ENCODE data around the gene EMILIN1.

Gene EMILIN1

DNA sequence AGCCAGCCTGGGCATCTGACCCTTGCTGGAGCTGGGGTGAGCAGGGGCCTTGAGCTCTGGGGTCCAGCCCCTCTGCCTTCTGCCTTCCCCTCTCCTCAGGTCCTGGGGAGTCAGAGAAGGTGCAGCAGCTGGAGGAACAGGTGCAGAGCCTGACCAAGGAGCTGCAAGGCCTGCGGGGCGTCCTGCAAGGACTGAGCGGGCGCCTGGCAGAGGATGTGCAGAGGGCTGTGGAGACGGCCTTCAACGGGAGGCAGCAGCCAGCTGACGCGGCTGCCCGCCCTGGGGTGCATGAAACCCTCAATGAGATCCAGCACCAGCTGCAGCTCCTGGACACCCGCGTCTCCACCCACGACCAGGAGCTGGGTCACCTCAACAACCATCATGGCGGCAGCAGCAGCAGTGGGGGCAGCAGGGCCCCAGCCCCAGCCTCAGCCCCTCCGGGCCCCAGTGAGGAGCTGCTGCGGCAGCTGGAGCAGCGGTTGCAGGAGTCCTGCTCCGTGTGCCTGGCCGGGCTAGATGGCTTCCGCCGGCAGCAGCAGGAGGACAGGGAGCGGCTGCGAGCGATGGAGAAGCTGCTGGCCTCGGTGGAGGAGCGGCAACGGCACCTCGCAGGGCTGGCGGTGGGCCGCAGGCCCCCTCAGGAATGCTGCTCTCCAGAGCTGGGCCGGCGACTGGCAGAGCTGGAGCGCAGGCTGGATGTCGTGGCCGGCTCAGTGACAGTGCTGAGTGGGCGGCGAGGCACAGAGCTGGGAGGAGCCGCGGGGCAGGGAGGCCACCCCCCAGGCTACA is 3.8 kb downstream of the EMILIN1 start:
- DNase-seq: no peak

DNA sequence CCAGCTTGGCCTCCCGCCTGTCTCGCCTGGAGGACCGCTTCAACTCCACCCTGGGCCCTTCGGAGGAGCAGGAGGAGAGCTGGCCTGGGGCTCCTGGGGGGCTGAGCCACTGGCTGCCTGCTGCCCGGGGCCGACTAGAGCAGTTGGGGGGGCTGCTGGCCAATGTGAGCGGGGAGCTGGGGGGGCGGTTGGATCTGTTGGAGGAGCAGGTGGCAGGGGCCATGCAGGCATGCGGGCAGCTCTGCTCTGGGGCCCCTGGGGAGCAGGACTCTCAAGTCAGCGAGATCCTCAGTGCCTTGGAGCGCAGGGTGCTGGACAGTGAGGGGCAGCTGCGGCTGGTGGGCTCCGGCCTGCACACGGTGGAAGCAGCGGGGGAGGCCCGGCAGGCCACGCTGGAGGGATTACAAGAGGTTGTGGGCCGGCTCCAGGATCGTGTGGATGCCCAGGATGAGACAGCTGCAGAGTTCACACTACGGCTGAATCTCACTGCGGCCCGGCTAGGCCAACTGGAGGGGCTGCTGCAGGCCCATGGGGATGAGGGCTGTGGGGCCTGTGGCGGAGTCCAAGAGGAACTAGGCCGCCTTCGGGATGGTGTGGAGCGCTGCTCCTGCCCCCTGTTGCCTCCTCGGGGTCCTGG is 4.5 kb downstream of the EMILIN1 start:
- DNase-seq: no peak

DNA sequence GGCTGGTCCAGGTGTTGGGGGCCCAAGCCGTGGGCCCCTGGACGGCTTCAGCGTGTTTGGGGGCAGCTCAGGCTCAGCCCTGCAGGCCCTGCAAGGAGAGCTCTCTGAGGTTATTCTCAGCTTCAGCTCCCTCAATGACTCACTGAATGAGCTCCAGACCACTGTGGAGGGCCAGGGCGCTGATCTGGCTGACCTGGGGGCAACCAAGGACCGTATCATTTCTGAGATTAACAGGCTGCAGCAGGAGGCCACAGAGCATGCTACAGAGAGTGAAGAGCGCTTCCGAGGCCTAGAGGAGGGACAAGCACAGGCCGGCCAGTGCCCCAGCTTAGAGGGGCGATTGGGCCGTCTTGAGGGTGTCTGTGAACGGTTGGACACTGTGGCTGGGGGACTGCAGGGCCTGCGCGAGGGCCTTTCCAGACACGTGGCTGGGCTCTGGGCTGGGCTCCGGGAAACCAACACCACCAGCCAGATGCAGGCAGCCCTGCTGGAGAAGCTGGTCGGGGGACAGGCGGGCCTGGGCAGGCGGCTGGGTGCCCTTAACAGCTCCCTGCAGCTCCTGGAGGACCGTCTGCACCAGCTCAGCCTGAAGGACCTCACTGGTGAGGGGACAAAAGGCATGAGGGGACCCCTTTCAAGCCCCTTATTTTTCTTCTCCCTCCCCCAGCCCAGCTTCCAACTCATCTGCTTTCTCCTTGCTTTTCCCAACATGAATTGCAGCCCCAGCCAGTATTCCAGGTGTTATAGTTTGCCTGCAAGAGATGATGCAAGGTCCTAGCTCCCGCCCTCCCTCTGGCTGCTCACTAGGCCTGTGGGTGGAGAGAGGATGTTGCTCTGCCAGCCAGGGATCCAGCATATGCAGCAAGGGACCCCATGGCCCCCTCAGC is 5.2 kb downstream of the EMILIN1 start:
- DNase-seq: no peak

DNA sequence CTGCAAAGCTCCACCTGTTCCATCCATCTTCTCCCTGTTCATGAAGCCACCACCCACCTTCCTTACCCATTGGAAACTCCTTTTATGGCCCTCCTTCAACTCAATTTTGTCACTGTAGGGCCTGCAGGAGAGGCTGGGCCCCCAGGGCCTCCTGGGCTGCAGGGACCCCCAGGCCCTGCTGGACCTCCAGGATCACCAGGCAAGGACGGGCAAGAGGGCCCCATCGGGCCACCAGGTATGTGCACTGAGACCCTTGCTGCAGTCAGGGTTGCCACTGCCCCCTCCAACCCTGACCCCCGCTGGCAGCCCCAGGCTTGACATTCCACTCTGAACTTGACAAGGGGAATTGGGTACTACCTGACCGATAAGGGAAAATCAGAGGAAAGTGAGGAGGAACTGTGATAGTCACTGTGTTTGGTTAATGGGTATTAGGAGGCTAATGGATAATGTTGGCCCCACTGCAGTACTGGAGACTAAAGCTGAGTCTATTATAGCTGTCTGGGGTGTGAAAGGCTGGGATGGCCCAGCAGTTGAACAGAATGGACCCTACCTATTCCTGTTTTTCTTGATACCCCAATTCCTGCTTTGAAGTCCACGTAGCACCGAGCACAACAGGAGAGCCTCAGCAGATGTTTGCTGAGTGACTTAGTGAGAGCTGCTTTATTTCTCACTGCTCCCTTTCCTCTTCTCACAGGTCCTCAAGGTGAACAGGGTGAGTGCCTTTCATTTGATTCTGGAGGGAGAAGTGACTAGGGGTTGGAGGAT is 6.1 kb downstream of the EMILIN1 start:
- no peak for DNase-seq

DNA sequence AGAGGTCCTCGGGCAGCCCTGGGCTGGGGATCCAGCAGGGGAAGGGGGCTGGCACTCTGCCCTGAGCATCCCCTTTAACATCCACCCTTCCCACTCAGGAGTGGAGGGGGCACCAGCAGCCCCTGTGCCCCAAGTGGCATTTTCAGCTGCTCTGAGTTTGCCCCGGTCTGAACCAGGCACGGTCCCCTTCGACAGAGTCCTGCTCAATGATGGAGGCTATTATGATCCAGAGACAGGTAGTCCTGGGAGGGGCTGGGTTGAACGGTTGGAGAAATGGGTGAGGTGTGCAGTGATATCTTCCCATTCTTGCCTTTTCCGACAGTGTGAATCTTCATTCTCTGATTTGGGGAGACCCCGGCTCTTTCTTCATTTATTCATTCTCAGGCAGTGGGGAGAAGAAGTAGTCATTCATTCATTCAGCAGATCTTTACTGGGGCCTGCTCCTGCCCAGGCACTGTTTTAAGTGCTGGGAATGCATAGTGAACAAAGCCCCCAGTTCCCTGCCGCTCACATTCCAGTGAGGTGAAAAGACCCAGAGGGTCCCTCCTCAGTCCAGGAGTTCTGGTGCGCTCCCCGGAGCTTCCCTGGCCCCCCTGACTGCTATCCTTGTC is 6.8 kb downstream of the EMILIN1 start:
- no peak for DNase-seq

DNA sequence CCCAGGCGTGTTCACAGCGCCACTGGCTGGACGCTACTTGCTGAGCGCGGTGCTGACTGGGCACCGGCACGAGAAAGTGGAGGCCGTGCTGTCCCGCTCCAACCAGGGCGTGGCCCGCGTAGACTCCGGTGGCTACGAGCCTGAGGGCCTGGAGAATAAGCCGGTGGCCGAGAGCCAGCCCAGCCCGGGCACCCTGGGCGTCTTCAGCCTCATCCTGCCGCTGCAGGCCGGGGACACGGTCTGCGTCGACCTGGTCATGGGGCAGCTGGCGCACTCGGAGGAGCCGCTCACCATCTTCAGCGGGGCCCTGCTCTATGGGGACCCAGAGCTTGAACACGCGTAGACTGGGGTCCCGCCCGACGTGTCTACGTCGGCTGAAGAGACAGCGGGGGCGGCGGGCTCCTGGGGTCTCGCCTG is 7.3 kb downstream of the EMILIN1 start:
- DNase-seq: peak; percentile 76

DNA sequence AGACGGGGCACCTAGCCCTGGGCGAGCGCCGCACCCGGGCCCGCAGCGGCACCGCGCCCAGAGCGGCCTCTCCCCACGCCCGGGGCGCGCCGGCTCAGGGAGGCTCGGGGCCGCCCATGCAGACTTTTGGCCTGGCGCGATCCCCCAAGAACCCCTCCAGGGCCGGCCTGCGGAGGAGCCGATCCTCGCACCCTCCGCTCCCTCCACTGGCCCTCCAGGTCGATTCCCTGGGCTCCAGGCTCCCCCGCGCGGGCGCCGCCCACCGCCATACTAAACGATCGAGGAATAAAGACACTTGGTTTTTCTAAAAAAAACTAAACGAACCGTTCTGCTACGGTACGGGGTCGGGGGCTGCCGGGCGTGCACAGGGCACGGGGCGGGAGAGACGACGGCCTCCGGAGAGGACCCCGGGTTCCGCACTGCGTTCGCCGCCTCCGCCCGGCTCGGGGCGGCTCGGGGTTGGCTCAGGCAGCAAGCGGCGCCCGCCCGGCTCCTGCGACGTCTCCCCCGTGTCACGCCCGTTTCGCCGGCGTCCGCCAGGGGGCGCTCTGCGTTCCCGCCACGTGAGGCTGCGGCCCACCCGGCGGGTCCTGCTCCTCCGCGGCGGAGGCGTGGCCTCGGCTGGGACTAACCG is 7.8 kb downstream of the EMILIN1 start:
- peak; percentile 98 for DNase-seq

DNA sequence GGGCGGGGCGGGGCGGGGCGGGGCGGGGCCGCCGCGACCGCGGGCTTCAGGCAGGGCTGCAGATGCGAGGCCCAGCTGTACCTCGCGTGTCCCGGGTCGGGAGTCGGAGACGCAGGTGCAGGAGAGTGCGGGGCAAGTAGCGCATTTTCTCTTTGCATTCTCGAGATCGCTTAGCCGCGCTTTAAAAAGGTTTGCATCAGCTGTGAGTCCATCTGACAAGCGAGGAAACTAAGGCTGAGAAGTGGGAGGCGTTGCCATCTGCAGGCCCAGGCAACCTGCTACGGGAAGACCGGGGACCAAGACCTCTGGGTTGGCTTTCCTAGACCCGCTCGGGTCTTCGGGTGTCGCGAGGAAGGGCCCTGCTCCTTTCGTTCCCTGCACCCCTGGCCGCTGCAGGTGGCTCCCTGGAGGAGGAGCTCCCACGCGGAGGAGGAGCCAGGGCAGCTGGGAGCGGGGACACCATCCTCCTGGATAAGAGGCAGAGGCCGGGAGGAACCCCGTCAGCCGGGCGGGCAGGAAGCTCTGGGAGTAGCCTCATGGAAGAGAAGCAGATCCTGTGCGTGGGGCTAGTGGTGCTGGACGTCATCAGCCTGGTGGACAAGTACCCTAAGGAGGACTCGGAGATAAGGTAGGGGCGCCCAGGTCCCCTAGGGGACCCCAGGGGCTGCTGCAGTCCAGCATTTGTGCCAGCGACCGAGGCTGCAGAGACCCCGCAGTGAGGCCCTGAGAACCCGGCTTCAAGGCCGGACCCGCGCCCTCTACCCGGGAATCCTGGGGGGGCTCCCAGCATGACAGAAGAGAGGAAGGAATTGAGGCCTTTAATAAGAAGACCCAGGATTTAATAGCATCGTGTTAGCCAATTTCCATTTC is 8.5 kb downstream of the EMILIN1 start, which contains the start of gene KHK:
Gene KHK (plus strand): TSS at position 49 of the 870 bp plus-strand sequence. CDS start 488 bp downstream, at position 537.
- peak; percentile 83 for DNase-seq

DNA sequence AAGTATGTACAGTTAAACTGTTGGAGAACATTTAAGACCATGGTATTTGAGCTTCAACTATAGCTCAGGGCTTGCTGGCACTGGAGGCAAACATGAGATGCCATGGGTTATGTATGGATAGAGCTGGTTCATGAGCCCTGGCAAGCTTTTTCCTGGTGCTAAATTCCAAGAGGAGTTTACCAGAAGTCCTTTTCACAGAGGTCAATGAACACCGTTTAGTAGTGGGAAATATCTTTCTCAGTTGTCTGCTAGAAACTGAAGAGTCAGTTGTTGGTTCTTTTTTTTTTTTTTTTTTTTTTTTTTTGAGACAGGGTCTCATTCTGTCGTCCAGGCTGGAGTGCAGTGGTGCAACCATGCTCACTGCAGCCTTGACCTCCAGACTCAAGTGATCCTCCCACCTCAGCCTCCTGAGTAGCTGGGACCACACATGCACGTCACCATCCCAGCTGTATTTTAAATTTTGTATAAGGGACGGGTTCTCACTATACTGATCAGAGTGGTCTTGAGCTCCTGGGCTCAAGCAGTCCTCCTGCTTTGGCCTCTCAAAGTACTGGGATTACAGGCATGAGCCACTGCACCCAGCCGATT is 9.5 kb downstream of the EMILIN1 start:
- no peak for DNase-seq

DNA sequence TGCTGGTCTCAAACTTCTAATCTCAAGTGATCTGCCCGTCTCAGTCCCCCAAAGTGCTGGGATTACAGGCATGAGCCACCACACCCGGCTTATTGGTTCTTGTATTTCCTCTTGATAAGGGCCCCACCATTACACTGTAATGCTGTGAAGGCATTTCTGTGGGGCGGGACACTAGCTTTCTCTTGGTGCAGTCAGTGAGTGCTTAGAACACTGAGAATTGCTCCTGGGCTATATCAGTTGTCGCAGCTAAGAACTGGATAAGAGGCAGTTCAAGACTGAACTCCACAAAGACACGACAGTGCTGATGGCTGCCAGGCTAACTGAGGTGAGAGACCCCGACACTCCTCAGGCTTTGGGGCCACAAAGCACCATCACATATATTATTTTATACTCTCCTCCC is 10.2 kb downstream of the EMILIN1 start:
- DNase-seq: no peak

DNA sequence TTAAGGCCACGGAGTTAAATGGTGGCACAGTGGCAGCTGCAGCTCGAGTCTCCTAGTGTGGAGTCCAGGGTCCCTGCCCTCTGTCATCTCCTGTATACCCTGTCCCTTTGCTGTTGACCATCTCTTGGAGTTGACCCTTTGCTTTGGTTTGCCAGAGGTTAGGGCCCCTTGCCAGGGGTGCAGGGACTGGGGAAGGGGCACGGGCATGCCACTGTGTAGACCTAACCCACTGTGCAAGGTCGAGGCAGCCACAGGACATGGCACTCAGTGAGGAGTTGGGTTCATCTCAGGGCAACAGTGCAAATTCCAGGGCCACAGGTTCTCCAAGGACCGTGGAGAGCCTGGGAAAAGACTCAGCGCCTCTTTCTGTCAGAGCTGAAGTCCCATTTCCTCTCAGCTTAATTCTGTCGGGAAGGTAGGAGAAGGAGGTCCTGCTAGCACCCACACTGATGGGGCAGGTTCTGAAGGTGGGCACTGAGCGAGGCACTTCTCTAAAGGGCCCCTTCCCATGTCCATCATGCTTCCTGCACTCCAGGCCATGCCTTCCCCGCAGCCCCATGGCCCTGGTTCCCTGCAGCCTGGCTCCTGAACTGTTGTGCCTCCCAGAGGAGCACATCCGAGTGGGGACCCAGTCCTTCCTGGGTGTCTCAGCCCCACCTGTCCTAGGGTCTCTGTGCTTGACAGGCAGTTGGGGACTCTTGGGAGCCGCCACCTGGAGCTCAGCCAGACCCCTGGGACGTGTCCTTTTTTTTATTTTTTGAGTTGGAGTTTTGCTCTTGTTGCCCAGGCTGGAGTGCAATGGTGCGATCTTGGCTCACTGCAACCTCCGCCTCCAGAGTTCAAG is 10.9 kb downstream of the EMILIN1 start:
- no peak for DNase-seq

DNA sequence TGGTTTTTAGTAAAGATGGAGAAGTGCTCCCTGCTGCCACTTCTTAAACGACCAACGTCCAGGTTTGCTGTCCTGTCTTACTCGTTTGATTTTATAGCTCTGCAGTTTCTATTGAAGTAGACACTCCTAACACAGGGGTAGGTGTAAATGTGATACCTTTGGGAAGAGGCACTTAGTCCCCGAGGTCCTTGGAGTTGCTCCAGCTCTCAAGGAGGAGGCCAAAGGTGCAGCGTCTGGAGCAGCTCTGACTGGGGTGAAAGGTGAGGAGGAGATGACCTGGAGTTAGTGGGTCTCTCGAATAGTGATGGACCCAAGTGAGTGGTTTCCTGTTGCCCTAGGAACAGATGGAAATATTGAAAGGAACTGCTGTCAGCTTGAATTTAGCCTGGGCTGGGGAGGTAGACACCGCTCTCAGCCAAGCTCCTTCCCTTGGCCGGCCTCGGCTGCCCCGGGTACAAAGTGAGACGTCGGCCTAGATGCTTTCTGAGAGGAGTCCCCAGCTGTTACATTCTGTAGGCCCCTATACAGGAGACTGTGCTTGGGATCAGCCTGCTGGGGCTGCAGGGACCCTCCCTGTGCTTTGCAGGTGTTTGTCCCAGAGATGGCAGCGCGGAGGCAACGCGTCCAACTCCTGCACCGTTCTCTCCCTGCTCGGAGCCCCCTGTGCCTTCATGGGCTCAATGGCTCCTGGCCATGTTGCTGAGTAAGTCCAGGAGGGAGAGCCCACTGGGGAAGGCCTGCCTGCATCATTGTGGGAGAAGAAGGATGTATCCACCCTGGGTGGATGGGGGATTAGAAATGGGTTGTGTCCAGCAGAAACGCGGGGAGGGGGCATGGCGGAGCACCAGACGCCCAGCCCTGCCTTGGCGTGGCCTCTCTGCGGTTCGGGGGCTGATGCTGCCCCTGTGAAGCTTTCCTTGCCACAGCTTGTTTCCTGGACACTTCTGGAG is 13.6 kb downstream of the EMILIN1 start:
- no peak for DNase-seq

DNA sequence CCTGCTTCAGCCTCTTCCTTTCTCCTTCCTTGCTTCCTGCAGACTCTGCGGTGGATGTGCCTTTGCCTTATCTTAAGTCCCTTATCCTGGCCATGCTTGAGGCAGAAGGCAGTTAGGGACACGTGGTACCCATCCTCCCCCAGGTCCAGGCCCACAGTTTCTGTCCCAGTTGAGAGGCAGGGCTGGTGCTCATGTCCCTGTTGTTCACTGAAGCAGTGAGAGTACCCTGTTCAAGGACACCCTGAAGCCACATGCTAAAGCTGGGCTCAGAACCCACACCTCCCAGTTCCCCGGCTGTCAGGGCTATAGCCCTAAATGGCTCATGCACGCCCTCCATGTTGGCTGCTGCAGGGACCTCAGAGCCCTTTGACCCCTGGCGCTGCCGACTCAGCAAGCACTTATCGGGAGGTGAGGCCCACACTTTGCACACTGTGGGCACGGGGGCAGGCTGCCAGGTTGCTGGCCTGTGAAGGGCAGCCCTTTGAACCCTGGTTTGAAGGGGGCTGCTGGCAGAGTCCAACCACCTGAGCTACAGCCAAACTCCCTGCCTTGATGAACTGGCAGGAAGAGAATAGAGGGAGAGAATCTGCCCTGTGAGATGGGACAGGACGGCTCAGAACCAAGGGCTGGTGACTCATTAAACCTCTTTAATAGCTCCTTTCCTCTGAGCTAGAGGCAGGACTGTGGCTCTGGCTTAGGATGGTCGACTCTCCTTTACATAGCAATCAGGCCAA is 14.4 kb downstream of the EMILIN1 start:
- no peak for DNase-seq

DNA sequence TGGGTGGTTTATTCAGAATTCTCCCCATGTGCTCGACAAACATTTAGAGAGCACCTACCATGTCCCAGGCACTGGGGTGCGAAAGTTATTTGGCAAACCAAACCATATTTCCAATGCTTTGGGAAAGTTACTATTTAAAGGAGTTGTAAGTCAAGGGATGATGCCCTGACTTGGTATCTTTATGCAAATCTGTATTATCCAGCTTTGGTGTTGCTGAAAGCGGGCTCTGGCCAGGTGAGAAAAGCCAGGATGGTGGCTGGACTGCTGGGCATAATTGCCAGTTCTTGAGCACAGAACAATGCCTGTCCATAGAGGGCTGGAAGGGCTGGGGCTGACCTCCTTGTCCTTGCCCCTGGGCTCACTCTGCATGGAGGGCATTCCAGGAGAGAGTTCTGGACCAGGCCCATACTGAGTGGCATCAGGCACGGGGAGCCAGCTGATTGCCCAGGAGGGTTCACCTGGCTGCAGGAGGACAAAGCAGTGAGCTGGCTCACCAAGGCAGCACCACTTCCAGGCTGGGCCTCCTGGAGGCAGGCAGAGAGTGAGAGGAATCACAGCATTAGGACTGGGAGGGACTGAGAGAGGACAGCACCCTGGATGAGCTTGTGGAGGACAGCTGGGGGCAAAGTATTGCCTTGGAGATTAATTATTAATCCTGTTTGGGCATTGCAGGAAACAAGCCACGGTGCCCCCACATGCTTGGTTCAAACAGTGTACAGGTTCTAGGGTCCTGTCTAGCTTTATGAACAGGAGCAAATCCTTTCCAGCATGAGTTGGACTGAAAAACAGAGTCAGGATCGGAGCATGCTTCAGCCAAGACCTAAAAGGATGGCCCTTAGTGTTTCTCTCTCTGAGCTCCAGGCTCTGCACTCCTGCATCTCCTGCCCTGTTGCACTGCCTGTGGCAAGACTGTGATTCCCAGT is 15.3 kb downstream of the EMILIN1 start:
- DNase-seq: no peak

DNA sequence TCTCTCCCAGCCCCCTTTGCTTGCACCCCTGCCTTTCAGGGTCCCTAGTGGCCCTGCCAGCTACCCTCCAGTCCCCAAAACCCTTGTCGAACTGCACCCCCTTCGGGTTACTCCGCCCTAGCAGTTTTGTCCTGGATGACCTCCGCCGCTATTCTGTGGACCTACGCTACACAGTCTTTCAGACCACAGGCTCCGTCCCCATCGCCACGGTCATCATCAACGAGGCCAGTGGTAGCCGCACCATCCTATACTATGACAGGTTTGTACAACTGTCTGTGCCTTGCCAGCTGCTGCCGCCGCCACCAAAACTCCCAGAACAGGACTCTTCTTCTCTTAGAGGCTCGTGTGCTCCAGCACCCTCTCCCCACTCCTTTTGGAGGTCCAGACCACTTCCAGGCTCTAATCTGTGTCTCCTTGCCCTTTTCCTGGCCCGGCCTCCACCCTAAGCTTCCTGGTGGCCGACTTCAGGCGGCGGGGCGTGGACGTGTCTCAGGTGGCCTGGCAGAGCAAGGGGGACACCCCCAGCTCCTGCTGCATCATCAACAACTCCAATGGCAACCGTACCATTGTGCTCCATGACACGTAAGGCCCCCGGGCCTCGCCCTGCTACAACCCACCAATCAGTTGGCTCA is 16.1 kb downstream of the EMILIN1 start:
- no peak for DNase-seq

DNA sequence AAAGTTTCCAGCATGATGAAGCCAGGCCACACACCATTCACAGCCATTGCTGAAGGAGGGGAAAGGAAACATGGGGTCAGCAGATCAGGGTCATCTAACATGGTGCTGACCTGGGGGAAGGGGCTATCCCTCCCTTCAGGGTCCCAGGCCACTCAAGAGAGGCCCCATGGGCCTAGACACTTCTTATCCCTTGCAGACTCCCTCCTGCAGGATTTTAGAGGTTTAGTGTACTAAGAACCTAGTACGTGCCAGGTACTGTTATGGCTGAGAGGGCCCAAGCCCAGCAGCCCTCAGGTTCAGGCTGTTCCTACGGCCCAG is 17.0 kb downstream of the EMILIN1 start:
- no peak for DNase-seq
